Heart left ventricle (tissue), 16 donors: ENCODE results near the gene ARHGAP18. TPM values are rescaled to one million over a fixed set of nuclear protein-coding genes. Genes with fewer than 3 reads are reported as not detected.

Source experiments
- ATAC-seq, 4 donors: fragments of 200-7000 bp; cut with Tn5 transposase; one replicate each; pipeline ENCODE4 v1.9.1; 2020 to 2022; ENCODE audit warnings: moderate library complexity in 4 of 4, mild to moderate bottlenecking in 3 of 4, moderate number of reproducible peaks in 1 of 4
- DNase-seq, 5 donors: peaks; one replicate each; pipeline ENCODE4 v3.0.0-alpha.2; 2020
- H3K27ac ChIP-seq, 12 donors: fragments of 200-600 bp; sonication (generic) in 4 of 12; one replicate each; pipeline versions ENCODE4 v1.5.0 to v1.8.0; 2016 to 2022; ENCODE audit warnings: mild to moderate bottlenecking in 2 of 12
- H3K27me3 ChIP-seq, 9 donors: fragments of 200-600 bp; sonication (generic) in 2 of 9; one replicate each; pipeline versions ENCODE4 v1.5.1 to v1.8.0; 2016 to 2022; ENCODE audit warnings: mild to moderate bottlenecking in 3 of 9
- H3K36me3 ChIP-seq, 9 donors: fragments of 200-600 bp; sonication (generic) in 2 of 9; one replicate each; pipeline versions ENCODE4 v1.5.0 to v1.8.0; 2018 to 2022; ENCODE audit warnings: mild to moderate bottlenecking in 2 of 9
- H3K4me1 ChIP-seq, 12 donors: fragments of 200-600 bp; sonication (generic) in 4 of 12; one replicate each; pipeline versions ENCODE4 v1.5.0 to v1.8.0; 2016 to 2022; ENCODE audit warnings: mild to moderate bottlenecking in 3 of 12
- H3K4me3 ChIP-seq, 12 donors: fragments of 200-600 bp; sonication (generic) in 4 of 12; one replicate each; pipeline versions ENCODE4 v1.5.0 to v1.8.0; 2017 to 2022; ENCODE audit warnings: mild to moderate bottlenecking in 9 of 12, moderate library complexity in 4 of 12
- H3K9me3 ChIP-seq, 12 donors: fragments of 200-600 bp; sonication (generic) in 4 of 12; one replicate each; pipeline versions ENCODE4 v1.5.0 to v1.8.0; 2016 to 2022; ENCODE audit warnings: mild to moderate bottlenecking in 1 of 12
- CTCF ChIP-seq, 12 donors: fragments of 200-600 bp; sonication (generic) in 4 of 12; IDR thresholded peaks; one replicate each; pipeline versions ENCODE4 v1.5.0 to v1.8.0; 2018 to 2022; ENCODE audit warnings: antibody characterized with exemption in 12 of 12, mild to moderate bottlenecking in 5 of 12
- POLR2A ChIP-seq, 2 donors: fragments of 450-650 bp; IDR thresholded peaks; one replicate each; pipeline ENCODE4 v1.6.1; 2017; ENCODE audit warnings: antibody characterized with exemption in 2 of 2, mild to moderate bottlenecking in 2 of 2, moderate library complexity in 2 of 2
- WGBS, 4 donors: extraction: QIAGEN DNeasy Blood & Tissue Kit in 2 of 4; methylation state at CpG; one replicate each; pipeline versions ENCODE4 v1.1.5 to v1.1.7; 2013 to 2018; 5-methylcytosine and 5-hydroxymethylcytosine counted together
- intact Hi-C, 10 donors: fragments of 100-400 bp; cut with DNase I; formaldehyde crosslinking; loops; one replicate each; pipeline versions ENCODE4 v1.11.1 to v1.14.2; 2022
- polyA plus RNA-seq, 2 donors: library from polyadenylated mRNA; stranded (reverse); fragments of 200-250 nt; gene quantifications; one replicate each; pipeline ENCODE4 v1.2.3, GENCODE V29; 2013
- total RNA-seq, 9 donors: library from RNA; depleted of rRNA in 2 of 9; stranded (reverse); fragments of >200 nt in 2 of 9; fragmentation: NEBNext Ultra II Directional in 3 of 9; extraction: Animal tissue kit (Norgen Biotek cat#: 25700) in 3 of 9; gene quantifications; one replicate each; pipeline versions ENCODE4 v1.1.0 to v1.2.4, GENCODE V29; 2016 to 2023
- donor health status: ischemic (EF 13 %, LVEDD 7.1; RV severe dilation, severe dysfunction).
- donor health status: healthy with polysubstance abuse.
- donor health status: DM: no; HTN: yes; CAD: no.
- donor health status: DM: no; HTN: no; CAD: no.
- donor health status: ischemic (EF 25% LVEDD 6.9; RV normal size, moderate dysfunction).
- donor health status: ischemic (EF 25% LVEDD 5.7; RV mildly dilated, moderate dysfunction).
- donor health status: healthy.
- donor health status: DM: yes; HTN: yes; CAD: no.
- donor health status: ischemic (EF 35%, LVEDD 5.7; RV mildly dilated, moderate dysfunction).
- donor health status: nonischemic (EF 11% LVEDD 7.7; RV severe dilation, severe dysfunction).
- donor health status: DM: yes; HTN: yes; CAD: no.
- donor health status: PGD.
- donor health status: ischemic (EF 29% LVEDD 5.4; RV normal size, mild dysfunction).
- donor health status: nonischemic (EF 23%, LVEDD 6.1; RV moderate dilation, normal function).

ARHGAP18 gene
- total and polyA plus RNA-seq, 11 donors = 1.6 to 26.4 (median 3.9) TPM

GRCh38 chr6:129630596-129630995 lies 79.4 kb downstream of the ARHGAP18 start:
- WGBS, 4 donors = 74 to 94% (median 80%) methylated on average over 1 of the region's 1 CpG
- Histone ChIP-seq H3K4me3 (no peak overlapping the region), H3K36me3 (peaks cover 0 to 57% (median 12%) of the 10 kb centered on the region in 9 donors), H3K4me1 (peaks cover 0 to 11% (median 5%) of the 10 kb centered on the region in 12 donors), H3K27ac (no peak overlapping the region), H3K27me3 (no peaks in the 10 kb centered on the region), H3K9me3 (no peaks in the 10 kb centered on the region)
- ATAC-seq = no peak
- intact Hi-C loops = no loop called here
- DNase-seq = no peak
- TF ChIP-seq POLR2A (IDR thresholded peaks at IDR 0.05) (no peak), CTCF (IDR thresholded peaks at IDR 0.05) (no peak)

GRCh38 chr6:129628101-129628815 lies 81.7 kb downstream of the ARHGAP18 start:
- no peak overlapping the region for H3K27ac ChIP-seq
- no peak overlapping the region for H3K4me3 ChIP-seq
- intact Hi-C loops = no loop called here
- no peaks in the 10 kb centered on the region for H3K27me3 ChIP-seq
- TF ChIP-seq POLR2A (IDR thresholded peaks at IDR 0.05) (no peak), CTCF (IDR thresholded peaks at IDR 0.05) (no peak)
- no peaks in the 10 kb centered on the region for H3K9me3 ChIP-seq
- ATAC-seq (no peak), DNase-seq (no peak)
- 90 to 93% (median 93%) methylated on average over 2 of the region's 2 CpGs for WGBS, 4 donors
- H3K36me3 ChIP-seq = peaks cover 0 to 37% (median 16%) of the 10 kb centered on the region in 9 donors
- no peaks in the 10 kb centered on the region for H3K4me1 ChIP-seq

GRCh38 chr6:129624488-129624887 lies 85.5 kb downstream of the ARHGAP18 start:
- Histone ChIP-seq H3K36me3 (peaks cover 0 to 29% (median 16%) of the 10 kb centered on the region in 9 donors), H3K9me3 (no peaks in the 10 kb centered on the region), H3K4me1 (no peaks in the 10 kb centered on the region), H3K27me3 (no peaks in the 10 kb centered on the region), H3K27ac (no peak overlapping the region), H3K4me3 (no peak overlapping the region)
- 87 to 97% (median 94%) methylated on average over 5 of the region's 5 CpGs for WGBS, 4 donors
- ATAC-seq (no peak), DNase-seq (no peak)
- intact Hi-C loops = loop anchor here in 1 of 10 donors (5.0 kb wide), 1 partner anchor 88 kb away; the partner anchor contains the start of gene ARHGAP18
- no peak for TF ChIP-seq POLR2A (IDR thresholded peaks at IDR 0.05)
- TF ChIP-seq CTCF (IDR thresholded peaks at IDR 0.05) = no peak

GRCh38 chr6:129623008-129623732 lies 86.8 kb downstream of the ARHGAP18 start:
- no peak overlapping the region for H3K27ac ChIP-seq
- peaks cover 0 to 20% (median 5%) of the 10 kb centered on the region in 9 donors for H3K36me3 ChIP-seq
- ATAC-seq (no peak), DNase-seq (no peak)
- TF ChIP-seq POLR2A (IDR thresholded peaks at IDR 0.05) = no peak
- TF ChIP-seq CTCF (IDR thresholded peaks at IDR 0.05) = no peak
- no peaks in the 10 kb centered on the region for H3K4me1 ChIP-seq
- no peaks in the 10 kb centered on the region for H3K9me3 ChIP-seq
- WGBS, 4 donors = 69 to 72% (median 70%) methylated on average over 3 of the region's 3 CpGs
- no peak overlapping the region for H3K4me3 ChIP-seq
- intact Hi-C loops = loop anchor here in 1 of 10 donors (5.0 kb wide), 1 partner anchor 89 kb away; the partner anchor contains the start of gene ARHGAP18
- no peaks in the 10 kb centered on the region for H3K27me3 ChIP-seq
